B cell (primary cell): ENCODE data around the gene NCOA3. TPM values are rescaled to one million over a fixed set of nuclear protein-coding genes. Genes with fewer than 3 reads are reported as not detected.

ENCODE experiments used
- ATAC-seq: fragments of 200-7000 bp; cut with Tn5 transposase; one replicate; pipeline ENCODE4 v1.10.0; 2021; ENCODE audit warnings: low read depth, mild to moderate bottlenecking, moderate number of reproducible peaks, moderate library complexity
- CTCF ChIA-PET: fragments of 350-600 bp; sonication (Branson Sonifier 250); formaldehyde crosslinking; loops from one replicate; lab custom pipeline; 2021; ENCODE audit warnings: antibody characterized with exemption, inconsistent platforms; lab: Charles Lee
- POLR2A ChIA-PET: fragments of 350-600 bp; sonication (Branson Sonifier 250); formaldehyde crosslinking; loops from one replicate; lab custom pipeline; 2021; ENCODE audit warnings: antibody characterized with exemption; lab: Charles Lee
- DNase-seq: peaks from one replicate; pipeline ENCODE4 v3.0.0; 2013
- H2AFZ ChIP-seq: 2 replicates; pipeline ENCODE4 v1.6.1; 2012; ENCODE audit warnings: mild to moderate bottlenecking, low read depth, low read length; ENCODE audit not compliant: insufficient read depth, poor library complexity, severe bottlenecking
- H3K27ac ChIP-seq, 2 donors: 1 replicate in 1 of 2; 2 replicates in 1 of 2; pipeline ENCODE4 v1.5.1; 2012 to 2013; ENCODE audit warnings: low read length in 2 of 2, mild to moderate bottlenecking in 2 of 2, moderate library complexity in 1 of 2
- H3K27me3 ChIP-seq, 4 experiments: fragments of 200-600 bp in 1 of 4; sonication (generic) in 1 of 4; replicated peaks in 1 of 4; 1 replicate in 2 of 4; 2 replicates in 2 of 4; pipeline versions ENCODE4 v1.6.1 to v1.7.0; 2013 to 2016; ENCODE audit warnings: low read length in 3 of 4, mild to moderate bottlenecking in 2 of 4, mixed read lengths in 1 of 4, moderate library complexity in 1 of 4; ENCODE audit not compliant: insufficient read depth in 4 of 4, control insufficient read depth in 3 of 4; ENCODE audit errors: control extremely low read depth in 1 of 4
- H3K36me3 ChIP-seq, 2 experiments: replicated peaks in 1 of 2; 1 replicate in 1 of 2; 2 replicates in 1 of 2; pipeline versions ENCODE4 v1.6.1 to v1.7.1; 2013; ENCODE audit warnings: low read length in 1 of 2; ENCODE audit not compliant: insufficient read depth in 2 of 2, control insufficient read depth in 1 of 2; ENCODE audit errors: control extremely low read depth in 1 of 2, extremely low read depth in 1 of 2
- H3K4me1 ChIP-seq, 2 donors: fragments of 200-600 bp in 1 of 2; sonication (generic) in 1 of 2; 1 replicate in 1 of 2; 2 replicates in 1 of 2; pipeline versions ENCODE4 v1.5.1 to v1.6.1; 2013 to 2017; ENCODE audit warnings: low read length in 2 of 2; ENCODE audit not compliant: control insufficient read depth in 2 of 2, insufficient read depth in 2 of 2
- H3K4me2 ChIP-seq: replicated peaks from 2 replicates; pipeline ENCODE3; 2012; ENCODE audit warnings: mild to moderate bottlenecking, low read depth, low read length; ENCODE audit not compliant: poor library complexity, severe bottlenecking
- H3K4me3 ChIP-seq, 5 experiments: fragments of 200-600 bp in 1 of 5; sonication (generic) in 1 of 5; 1 replicate in 3 of 5; 2 replicates in 2 of 5; pipeline versions ENCODE4 v1.5.1 to v1.7.0; 2011 to 2016; ENCODE audit warnings: low read length in 4 of 5, mild to moderate bottlenecking in 4 of 5, low read depth in 2 of 5, control low read depth in 1 of 5, moderate library complexity in 1 of 5; ENCODE audit not compliant: insufficient read depth in 1 of 5; ENCODE audit errors: control extremely low read depth in 1 of 5, extremely low read depth in 1 of 5
- H3K79me2 ChIP-seq: fragments of 200-600 bp; sonication (generic); one replicate; pipeline ENCODE4 v1.6.0; 2016; ENCODE audit warnings: low read length; ENCODE audit not compliant: control insufficient read depth, insufficient read depth
- H3K9ac ChIP-seq: fragments of 200-600 bp; sonication (generic); 2 replicates; pipeline ENCODE4 v1.6.1; 2017; ENCODE audit warnings: mild to moderate bottlenecking, low read length, moderate library complexity
- H3K9me3 ChIP-seq, 3 donors: one replicate each; pipeline versions ENCODE4 v1.6.1 to v1.7.1; 2013; ENCODE audit warnings: low read length in 2 of 3; ENCODE audit not compliant: control insufficient read depth in 2 of 3, insufficient read depth in 1 of 3; ENCODE audit errors: control extremely low read depth in 1 of 3
- H4K20me1 ChIP-seq: 2 replicates; pipeline ENCODE4 v1.6.0; 2012; ENCODE audit warnings: mild to moderate bottlenecking, low read length; ENCODE audit not compliant: insufficient read depth, control insufficient read depth, poor library complexity, severe bottlenecking
- H3K27ac Mint-ChIP-seq: one replicate; pipeline ENCODE4 v1.8.0; 2021; ENCODE audit warnings: mixed read lengths
- H3K27me3 Mint-ChIP-seq: one replicate; pipeline ENCODE4 v1.8.0; 2021; ENCODE audit warnings: mixed read lengths
- H3K4me1 Mint-ChIP-seq: one replicate; pipeline ENCODE4 v1.8.0; 2021; ENCODE audit warnings: mixed read lengths
- H3K4me3 Mint-ChIP-seq: one replicate; pipeline ENCODE4 v1.8.0; 2021; ENCODE audit warnings: mixed read lengths
- H3K9me3 Mint-ChIP-seq: one replicate; pipeline ENCODE4 v1.8.0; 2022; ENCODE audit warnings: mixed read lengths; ENCODE audit not compliant: insufficient read depth
- EZH2 ChIP-seq: IDR thresholded peaks from 2 replicates; pipeline ENCODE4 v1.6.1; 2012; ENCODE audit warnings: borderline replicate concordance, low read depth, mild to moderate bottlenecking, moderate library complexity, low read length; ENCODE audit not compliant: insufficient read depth, poor library complexity, severe bottlenecking
- WGBS: methylation state at CpG from one replicate; pipeline ENCODE4 v1.1.5; 2013; ENCODE audit warnings: missing lambda C conversion rate; ENCODE audit not compliant: insufficient coverage; 5-methylcytosine and 5-hydroxymethylcytosine counted together
- intact Hi-C: fragments of 100-400 bp; cut with micrococcal nuclease; formaldehyde crosslinking; loops from one replicate; pipeline ENCODE4 v1.10.0; 2022
- polyA plus RNA-seq: library from polyadenylated mRNA; depleted of rRNA; stranded (reverse); fragments of >200 nt; gene quantifications from 2 replicates; pipeline ENCODE4 v1.2.3, GENCODE V29; 2012
- total RNA-seq, 2 donors: library from RNA; stranded (reverse); fragments of 120-200 nt in 1 of 2; gene quantifications; 1 replicate in 1 of 2; 2 replicates in 1 of 2; pipeline versions ENCODE4 v1.2.3 to v1.2.4, GENCODE V29; 2013 to 2022
- TF ChIP-seq, protein P1 (sequence below): fragments of 200-600 bp; IDR thresholded peaks from one replicate; pipeline ENCODE4 v1.8.0; 2022; ENCODE audit warnings: antibody characterized with exemption, mild to moderate bottlenecking

The NCOA3 gene
- total and polyA plus RNA-seq, 2 donors (not counting 1 experiment from before 2014, with no cell fraction given) = 54.0 to 309 TPM

- no peak overlapping the region for H3K4me2 ChIP-seq
- Mint-ChIP-seq H3K4me3 (no peak overlapping the region), H3K9me3 (peaks cover 2% of the 10 kb centered on the region), H3K27me3 (no peaks in the 10 kb centered on the region), H3K4me1 (peaks cover 67% of the 10 kb centered on the region), H3K27ac (peak overlapping the region; percentile 1)
- peaks cover 75% of the 10 kb centered on the region for H4K20me1 ChIP-seq
- intact Hi-C loops = no loop called here
- H3K9ac ChIP-seq = no peak overlapping the region
- H3K4me3 ChIP-seq = no peak overlapping the region
- DNase-seq (no peak), ATAC-seq (no peak)
- POLR2A ChIA-PET = interaction anchor here (0.7 kb wide), 1 partner anchor 29 kb away, joined by 7 read pairs; the partner anchor contains the start of gene NCOA3
- H3K27me3 ChIP-seq = no peaks in the 10 kb centered on the region
- 91% methylated on average over 1 of the region's 1 CpG for WGBS
- peak overlapping the region in 1 of 2 donors; percentile 10 for H3K27ac ChIP-seq
- TF ChIP-seq, protein P1, sequence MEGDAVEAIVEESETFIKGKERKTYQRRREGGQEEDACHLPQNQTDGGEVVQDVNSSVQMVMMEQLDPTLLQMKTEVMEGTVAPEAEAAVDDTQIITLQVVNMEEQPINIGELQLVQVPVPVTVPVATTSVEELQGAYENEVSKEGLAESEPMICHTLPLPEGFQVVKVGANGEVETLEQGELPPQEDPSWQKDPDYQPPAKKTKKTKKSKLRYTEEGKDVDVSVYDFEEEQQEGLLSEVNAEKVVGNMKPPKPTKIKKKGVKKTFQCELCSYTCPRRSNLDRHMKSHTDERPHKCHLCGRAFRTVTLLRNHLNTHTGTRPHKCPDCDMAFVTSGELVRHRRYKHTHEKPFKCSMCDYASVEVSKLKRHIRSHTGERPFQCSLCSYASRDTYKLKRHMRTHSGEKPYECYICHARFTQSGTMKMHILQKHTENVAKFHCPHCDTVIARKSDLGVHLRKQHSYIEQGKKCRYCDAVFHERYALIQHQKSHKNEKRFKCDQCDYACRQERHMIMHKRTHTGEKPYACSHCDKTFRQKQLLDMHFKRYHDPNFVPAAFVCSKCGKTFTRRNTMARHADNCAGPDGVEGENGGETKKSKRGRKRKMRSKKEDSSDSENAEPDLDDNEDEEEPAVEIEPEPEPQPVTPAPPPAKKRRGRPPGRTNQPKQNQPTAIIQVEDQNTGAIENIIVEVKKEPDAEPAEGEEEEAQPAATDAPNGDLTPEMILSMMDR = no peak
- no peak for TF ChIP-seq EZH2
- peaks cover 33 to 35% of the 10 kb centered on the region in 2 donors for H3K4me1 ChIP-seq
- peaks cover 8 to 38% of the 10 kb centered on the region in 2 experiments for H3K36me3 ChIP-seq
- CTCF ChIA-PET = interaction anchor here (1.5 kb wide), 1 partner anchor 148 kb away, joined by 6 read pairs; no protein-coding TSS in a partner anchor
- H3K9me3 ChIP-seq = peaks cover 2 to 7% (median 4%) of the 10 kb centered on the region in 3 donors
- no peak overlapping the region for H2AFZ ChIP-seq
- H3K79me2 ChIP-seq = peaks cover 99% of the 10 kb centered on the region
Observed at GRCh38 chr20:47531458-47531857, 29.8 kb downstream of the NCOA3 start.

DNA sequence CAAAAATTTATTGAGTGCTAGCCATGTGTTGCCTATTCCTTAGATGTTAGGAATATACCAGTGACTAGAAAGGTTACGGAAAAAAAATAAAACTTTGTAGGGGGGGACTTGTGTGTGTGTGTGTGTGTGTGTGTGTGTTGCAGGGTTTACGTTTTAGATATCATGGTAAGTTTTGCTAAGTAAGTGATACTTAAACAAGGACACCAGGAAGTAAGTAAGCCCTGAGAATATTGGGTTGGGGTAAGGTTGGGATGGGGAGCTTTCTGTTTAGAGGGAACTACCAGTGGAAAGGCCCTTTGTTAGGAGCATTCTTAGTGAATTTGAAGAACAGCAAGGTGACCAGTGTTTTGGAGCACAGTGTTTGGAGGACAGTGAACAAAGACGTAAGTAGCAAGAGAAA lies 30.3 kb downstream of the NCOA3 start:
- Histone ChIP-seq H3K27me3 (no peaks in the 10 kb centered on the region), H3K36me3 (peaks cover 7 to 34% of the 10 kb centered on the region in 2 experiments), H3K9ac (no peak overlapping the region), H3K79me2 (peaks cover 99% of the 10 kb centered on the region), H3K27ac (peak overlapping the region in 1 of 2 donors; percentile 36), H3K4me1 (peaks cover 34 to 40% of the 10 kb centered on the region in 2 donors), H2AFZ (no peak overlapping the region), H3K4me3 (no peak overlapping the region), H3K9me3 (peaks cover 0 to 6% (median 0%) of the 10 kb centered on the region in 3 donors), H3K4me2 (no peak overlapping the region), H4K20me1 (peaks cover 79% of the 10 kb centered on the region)
- Mint-ChIP-seq H3K27ac (peak overlapping the region; percentile 23), H3K27me3 (no peaks in the 10 kb centered on the region), H3K4me1 (peaks cover 67% of the 10 kb centered on the region), H3K4me3 (no peak overlapping the region), H3K9me3 (peaks cover 1% of the 10 kb centered on the region)
- 90% methylated on average over 1 of the region's 3 CpGs for WGBS
- ATAC-seq (no peak), DNase-seq (no peak)
- no peak for TF ChIP-seq EZH2
- TF ChIP-seq, protein P1 = no peak
- ChIA-PET CTCF (interaction anchor here (0.6 to 1.5 kb wide), 3 partner anchors 11 to 148 kb away, joined by 3 to 6 read pairs (median 3); no protein-coding TSS in a partner anchor), POLR2A (interaction anchor here (0.7 kb wide), 1 partner anchor 30 kb away, joined by 7 read pairs; the partner anchor contains the start of gene NCOA3)
- intact Hi-C loops = no loop called here
